ENCODE data around the gene CTAGE6.
"Not testable (repeated sequence)": the region's sequence is repeated elsewhere in the genome, so short reads cannot be mapped to it uniquely, and the experiment has no call there.

The CTAGE6 gene, protein sequence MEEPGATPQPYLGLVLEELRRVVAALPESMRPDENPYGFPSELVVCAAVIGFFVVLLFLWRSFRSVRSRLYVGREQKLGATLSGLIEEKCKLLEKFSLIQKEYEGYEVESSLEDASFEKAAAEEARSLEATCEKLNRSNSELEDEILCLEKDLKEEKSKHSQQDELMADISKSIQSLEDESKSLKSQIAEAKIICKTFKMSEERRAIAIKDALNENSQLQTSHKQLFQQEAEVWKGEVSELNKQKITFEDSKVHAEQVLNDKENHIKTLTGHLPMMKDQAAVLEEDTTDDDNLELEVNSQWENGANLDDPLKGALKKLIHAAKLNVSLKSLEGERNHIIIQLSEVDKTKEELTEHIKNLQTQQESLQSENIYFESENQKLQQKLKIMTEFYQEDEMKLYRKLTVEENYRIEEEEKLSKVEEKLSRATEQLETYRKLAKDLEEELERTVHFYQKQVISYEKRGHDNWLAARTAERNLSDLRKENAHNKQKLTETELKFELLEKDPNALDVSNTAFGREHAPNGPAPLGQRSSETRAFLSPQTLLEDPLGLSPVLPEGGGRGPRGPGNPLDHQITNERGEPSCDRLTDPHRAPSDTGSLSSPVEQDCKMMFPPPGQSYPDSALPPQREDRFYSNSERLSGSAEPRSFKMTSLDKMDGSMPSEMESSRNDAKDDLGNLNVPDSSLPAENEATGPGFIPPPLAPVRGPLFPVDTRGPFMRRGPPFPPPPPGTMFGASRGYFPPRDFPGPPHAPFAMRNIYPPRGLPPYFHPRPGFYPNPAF

GRCh38 chr7:143757596-143757995, at the start of gene CTAGE6:
Gene CTAGE6, minus strand, starts transcription at chr7:143757696. Its CDS starts 38 bp downstream, at chr7:143757658.
- not testable (repeated sequence) for DNase-seq (ENCODE audit: low read depth in 3 of 3)

GRCh38 chr7:143806664-143807071, 49.2 kb upstream of the CTAGE6 start:
- DNase-seq (ENCODE audit: low read depth in 3 of 3): not testable (repeated sequence)

GRCh38 chr7:143797896-143798290, 40.4 kb upstream of the CTAGE6 start:
- DNase-seq (ENCODE audit: low read depth in 3 of 3): not testable (repeated sequence)

- DNase-seq (ENCODE audit: low read depth in 3 of 3): not testable (repeated sequence)
Measured at GRCh38 chr7:143797119-143797895, 39.8 kb upstream of the CTAGE6 start.

DNA sequence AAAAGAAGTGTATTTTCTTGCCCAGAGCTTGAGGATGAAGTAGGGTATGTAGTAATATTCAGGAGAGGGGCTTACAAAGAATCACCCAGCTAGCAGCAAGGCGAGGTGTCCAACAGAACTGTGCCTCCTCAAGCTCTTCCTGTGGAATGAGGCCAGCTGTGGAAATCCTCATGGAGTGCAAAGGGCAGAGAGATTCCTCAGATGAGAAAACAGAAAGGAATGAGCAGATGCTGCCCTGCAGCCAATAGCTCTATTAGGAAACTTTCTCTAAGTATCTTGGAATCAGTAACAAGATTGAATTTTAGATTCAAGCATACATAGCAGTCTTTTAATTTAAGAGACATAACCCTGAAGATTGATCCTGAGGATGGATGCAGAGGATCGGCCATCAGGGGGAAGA, 38.2 kb upstream of the CTAGE6 start:
- not testable (repeated sequence) for DNase-seq (ENCODE audit: low read depth in 3 of 3)

DNA sequence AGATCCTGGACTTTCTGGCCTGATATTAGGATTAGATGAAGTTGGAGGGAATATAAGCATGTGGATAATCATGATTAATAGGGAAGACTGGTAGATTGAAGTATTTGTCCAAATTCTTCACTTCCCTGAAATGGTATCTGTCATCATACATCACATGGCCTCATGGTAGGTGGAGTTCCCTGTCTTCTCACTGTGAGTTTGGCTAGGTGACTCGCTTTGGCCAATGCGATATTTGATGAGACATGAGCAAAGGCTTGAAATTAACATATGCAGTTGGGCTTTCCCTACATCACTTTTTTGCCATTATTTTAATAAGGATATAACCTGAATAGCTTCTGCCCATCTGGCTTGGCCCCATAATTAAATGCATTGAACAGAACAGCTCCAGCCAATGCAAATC, 35.1 kb upstream of the CTAGE6 start:
- peak in 2 of 3 donors; percentile 2 to 18 for DNase-seq (ENCODE audit: low read depth in 3 of 3)

GRCh38 chr7:143785415-143786182, 28.1 kb upstream of the CTAGE6 start:
- DNase-seq (ENCODE audit: low read depth in 3 of 3): not testable (repeated sequence)

- not testable (repeated sequence) for DNase-seq (ENCODE audit: low read depth in 3 of 3)
Measured at GRCh38 chr7:143779591-143779990, 22.1 kb upstream of the CTAGE6 start.

DNA sequence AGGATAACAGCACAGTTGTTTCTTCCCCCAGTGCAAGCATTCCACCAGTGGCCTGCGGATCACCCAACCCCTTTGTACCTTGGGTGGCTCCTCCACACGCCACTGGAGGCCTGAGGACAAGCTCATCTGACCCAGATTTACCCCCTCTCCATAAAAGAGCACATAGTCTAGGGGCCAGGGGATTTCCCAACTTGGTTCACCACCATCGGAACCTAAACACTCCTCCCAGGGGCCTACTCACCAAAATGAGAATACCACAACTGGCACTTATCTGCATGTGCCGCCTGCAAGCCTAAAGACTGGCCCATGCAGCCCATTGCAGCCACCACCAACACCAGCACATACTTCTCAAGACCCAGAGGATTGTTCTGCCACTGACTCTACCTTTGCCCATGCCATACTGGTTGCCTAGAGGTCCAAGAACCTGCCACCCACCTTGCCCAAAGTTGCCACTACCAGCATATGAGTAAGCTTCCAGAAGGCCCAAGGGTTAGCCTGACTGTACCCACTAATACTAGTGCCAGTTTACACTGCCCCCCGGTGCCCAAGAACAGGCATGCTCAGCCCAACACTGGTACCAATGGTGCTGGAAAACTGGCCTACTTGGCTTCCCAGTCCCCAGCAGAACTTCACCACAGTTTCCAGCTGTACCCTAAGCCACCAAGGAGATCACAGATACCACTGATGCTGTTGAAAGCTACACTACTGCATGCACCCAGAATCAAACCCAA, 15.4 kb upstream of the CTAGE6 start:
- DNase-seq (ENCODE audit: low read depth in 3 of 3): not testable (repeated sequence)

DNA sequence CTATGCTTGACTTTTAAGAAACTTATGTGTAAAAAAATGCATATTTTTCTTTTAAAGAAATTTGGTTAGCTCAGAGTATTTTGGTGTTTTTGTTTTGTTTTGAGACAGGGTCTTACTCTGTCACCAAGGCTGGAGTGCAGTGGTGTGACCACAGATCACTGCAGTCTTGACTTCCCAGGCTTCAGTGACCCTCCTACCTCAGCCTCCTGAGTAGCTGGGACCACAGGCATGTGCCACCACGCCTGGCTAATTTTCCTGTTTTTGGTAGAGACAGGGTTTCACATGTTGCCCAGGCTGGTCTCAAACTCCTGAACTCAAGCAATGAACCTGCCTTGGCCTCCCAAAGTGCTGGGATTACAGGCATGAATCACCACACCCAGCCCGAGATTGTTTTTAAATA, 10.0 kb upstream of the CTAGE6 start:
- DNase-seq (ENCODE audit: low read depth in 3 of 3): not testable (repeated sequence)

- not testable (repeated sequence) for DNase-seq (ENCODE audit: low read depth in 3 of 3)
Measured at GRCh38 chr7:143765678-143766077, 8.2 kb upstream of the CTAGE6 start.

GRCh38 chr7:143763065-143763464, 5.6 kb upstream of the CTAGE6 start:
- DNase-seq (ENCODE audit: low read depth in 3 of 3): not testable (repeated sequence)

DNA sequence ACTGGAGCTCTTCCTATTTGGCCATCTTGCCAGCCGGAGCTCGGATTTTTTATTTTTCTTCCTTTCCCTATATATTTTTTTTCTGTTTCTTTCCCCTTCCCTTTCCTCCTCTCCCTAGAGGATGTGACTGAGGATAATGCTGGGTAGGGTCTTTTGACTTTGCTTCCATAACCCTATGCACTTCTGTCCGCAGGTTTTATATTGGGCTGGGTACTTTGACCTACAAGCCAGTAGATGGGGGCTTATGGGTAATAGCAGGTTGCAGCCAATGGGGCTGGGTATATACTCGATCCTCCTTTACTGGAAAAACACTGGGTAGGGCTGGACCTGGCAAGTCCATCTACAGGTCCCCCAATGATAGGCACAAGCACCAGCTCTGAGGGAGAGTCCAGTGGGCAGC, 12.2 kb downstream of the CTAGE6 start:
- DNase-seq (ENCODE audit: low read depth in 3 of 3): not testable (repeated sequence)

DNA sequence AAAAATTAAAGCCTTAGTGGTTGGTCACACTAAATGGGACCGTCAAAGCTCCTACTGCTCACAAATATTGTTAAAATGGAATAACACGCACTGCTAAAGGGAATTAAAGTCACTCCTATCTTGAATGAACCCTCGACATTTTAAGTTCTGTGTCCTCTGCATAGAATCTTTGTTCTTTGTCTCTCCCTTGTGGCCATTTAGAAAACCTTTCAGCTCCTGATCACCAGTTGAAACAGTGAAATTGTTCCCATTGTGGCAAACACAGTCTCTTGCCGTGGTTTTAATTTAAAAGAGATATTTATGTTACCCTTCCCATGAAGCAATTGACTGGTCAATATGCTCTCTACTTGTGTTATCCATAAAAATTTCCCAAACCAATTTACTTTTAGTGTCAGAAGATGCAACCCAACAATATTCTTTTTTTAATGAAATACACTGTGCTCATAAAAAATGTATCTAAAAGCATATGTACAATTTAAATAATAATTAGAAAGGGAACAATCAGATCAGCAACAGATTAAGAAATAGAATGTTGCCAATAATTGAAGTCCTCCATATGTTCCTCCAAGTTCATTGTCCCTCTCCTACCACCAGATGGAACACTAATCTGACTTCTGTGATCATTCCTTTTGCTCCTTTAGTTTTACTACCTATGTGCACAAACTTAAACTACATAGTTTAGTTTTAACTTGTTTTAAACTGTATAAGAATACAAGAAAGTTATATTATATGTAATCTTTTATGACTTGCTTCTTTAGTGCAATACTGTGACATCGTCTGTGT, 20.3 kb downstream of the CTAGE6 start:
- not testable (repeated sequence) for DNase-seq (ENCODE audit: low read depth in 3 of 3)

- no peak for DNase-seq (ENCODE audit: low read depth in 3 of 3)
Measured at GRCh38 chr7:143735962-143736361, 21.5 kb downstream of the CTAGE6 start.

DNA sequence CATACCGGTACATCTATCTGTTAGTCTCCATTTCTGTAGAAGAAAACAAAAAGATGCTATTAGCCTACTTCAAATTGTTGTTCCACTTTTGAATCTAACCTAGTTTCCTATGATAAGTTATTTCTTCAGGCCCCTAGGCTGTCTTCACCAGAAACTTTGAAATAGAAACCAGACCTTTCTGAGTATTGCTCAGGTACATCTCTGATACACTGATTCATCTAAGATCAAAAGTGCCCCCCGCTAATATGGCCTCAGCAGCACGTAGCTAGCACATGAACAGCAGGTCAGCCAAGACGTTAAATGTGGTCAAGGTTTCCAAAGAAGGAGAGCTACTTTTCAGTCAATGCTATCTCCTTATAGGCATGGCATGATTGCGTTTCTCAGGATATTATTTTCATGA, 23.6 kb downstream of the CTAGE6 start:
- no peak for DNase-seq (ENCODE audit: low read depth in 3 of 3)

DNA sequence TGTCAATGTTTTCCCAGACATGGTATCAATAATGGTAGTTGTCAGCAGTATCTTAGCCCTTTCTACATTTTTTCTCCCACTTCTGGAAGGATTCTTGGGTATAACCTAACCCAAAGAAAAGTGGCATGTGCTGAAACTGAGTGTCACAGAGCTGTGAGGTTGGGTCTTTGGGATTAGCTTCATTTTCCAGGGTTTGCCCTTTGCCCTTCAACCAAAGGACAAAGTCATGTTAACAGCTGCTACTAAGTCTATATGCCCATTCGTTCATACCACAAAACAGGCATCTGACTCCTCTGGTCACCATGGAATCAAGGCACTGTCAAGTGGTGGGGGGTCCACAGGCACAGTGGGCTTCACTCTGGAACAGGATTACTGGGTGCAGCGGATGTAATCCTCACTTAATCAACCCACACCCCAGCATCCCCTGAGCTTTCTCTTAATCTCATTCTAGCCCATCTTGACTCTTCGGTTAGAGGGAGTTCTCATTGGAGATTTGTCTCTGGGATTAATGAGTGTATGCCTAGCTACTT, 29.1 kb downstream of the CTAGE6 start:
- DNase-seq (ENCODE audit: low read depth in 3 of 3): no peak

- not testable (repeated sequence) for DNase-seq (ENCODE audit: low read depth in 3 of 3)
Measured at GRCh38 chr7:143727561-143727960, 29.9 kb downstream of the CTAGE6 start.

DNA sequence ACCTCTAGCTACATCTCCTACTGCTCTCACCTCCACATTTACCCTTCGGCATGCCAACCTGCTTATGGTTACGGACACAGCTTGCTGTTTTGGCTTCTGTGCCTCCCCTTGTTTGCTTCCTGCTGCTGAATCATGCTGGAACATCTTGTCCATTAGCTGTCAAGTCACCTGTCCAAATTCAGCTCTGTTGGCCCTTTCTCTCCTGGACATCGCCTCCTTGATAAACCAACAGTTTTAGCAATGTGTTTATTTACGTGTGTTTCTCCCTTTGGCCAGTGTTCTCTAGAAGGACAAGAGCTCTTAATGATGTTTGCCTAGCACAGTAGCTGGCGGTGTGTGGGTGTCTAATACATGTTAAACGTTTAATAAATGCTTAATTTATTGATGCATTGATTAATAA, 31.4 kb downstream of the CTAGE6 start:
- DNase-seq (ENCODE audit: low read depth in 3 of 3): not testable (repeated sequence)
